Measurements from ENCODE around the gene TEDC1. TPM values are rescaled to one million over a fixed set of nuclear protein-coding genes. Genes with fewer than 3 reads are reported as not detected.

The TEDC1 gene
- total RNA-seq, 1 experiment from 2014 or later: 17.9 TPM

GRCh38 chr14:105500726-105501101, 9.7 kb downstream of the TEDC1 start:
- H3K27me3 Mint-ChIP-seq (ENCODE audit: low read depth): no peaks in the 10 kb centered on the region; the same call in 1 of the 2 replicates
- no peak for DNase-seq (ENCODE audit: low spot score)
- H3K4me3 Mint-ChIP-seq: no peak overlapping the region

GRCh38 chr14:105501504-105502291, 10.7 kb downstream of the TEDC1 start:
- POLR2A ChIA-PET: no interaction called here
- no peak for ATAC-seq
- H3K4me1 Mint-ChIP-seq: no peaks in the 10 kb centered on the region

More at GRCh38 chr14:105500726-105501101, 9.7 kb downstream of the TEDC1 start:
- ChIA-PET CTCF (interaction anchor here (0.7 kb wide), 1 partner anchor 27 kb away, joined by 3 read pairs; no protein-coding TSS in a partner anchor), POLR2A (no interaction called here)
- no peaks in the 10 kb centered on the region for H3K9me3 Mint-ChIP-seq
- TF ChIP-seq CDX4 (CRISPR knock-in tag; IDR thresholded peaks at IDR 0.05; ENCODE audit: borderline replicate concordance): no peak
- no peak for TF ChIP-seq ZNF232 (CRISPR knock-in tag; IDR thresholded peaks at IDR 0.05)
- TF ChIP-seq ZNF317 (CRISPR knock-in tag; IDR thresholded peaks at IDR 0.05; ENCODE audit: borderline replicate concordance, low read depth): no peak
- no peak for TF ChIP-seq E2F1 (CRISPR knock-in tag; IDR thresholded peaks at IDR 0.05)
- TF ChIP-seq IRF2 (CRISPR knock-in tag; IDR thresholded peaks at IDR 0.05; ENCODE audit: borderline replicate concordance, low read depth): no peak
- no peak for TF ChIP-seq GABPB1 (CRISPR knock-in tag; IDR thresholded peaks at IDR 0.05)
- H3K27ac Mint-ChIP-seq: no peak overlapping the region
- no peaks in the 10 kb centered on the region for H3K36me3 Mint-ChIP-seq
- no peaks in the 10 kb centered on the region for H3K4me1 Mint-ChIP-seq
- ATAC-seq: no peak

GRCh38 chr14:105502446-105503295, 11.6 kb downstream of the TEDC1 start:
- H3K27ac Mint-ChIP-seq: no peak overlapping the region
- ChIA-PET POLR2A (no interaction called here), CTCF (interaction anchor here (0.6 kb wide), 1 partner anchor 132 kb away, joined by 4 read pairs; no protein-coding TSS in a partner anchor)
- H3K36me3 Mint-ChIP-seq: no peaks in the 10 kb centered on the region
- ATAC-seq (no peak), DNase-seq (ENCODE audit: low spot score) (no peak)
- H3K9me3 Mint-ChIP-seq: no peaks in the 10 kb centered on the region
- peaks cover 2% of the 10 kb centered on the region for H3K27me3 Mint-ChIP-seq (ENCODE audit: low read depth)
- H3K4me3 Mint-ChIP-seq: no peak overlapping the region
- H3K4me1 Mint-ChIP-seq: no peaks in the 10 kb centered on the region
- TF ChIP-seq ZNF281 (CRISPR knock-in tag; IDR thresholded peaks at IDR 0.05) (no peak), MAX (CRISPR knock-in tag; IDR thresholded peaks at IDR 0.05) (no peak), ETV6 (CRISPR knock-in tag; IDR thresholded peaks at IDR 0.05) (no peak), TEAD1 (CRISPR knock-in tag; IDR thresholded peaks at IDR 0.05) (no peak), FOXK1 (CRISPR knock-in tag; IDR thresholded peaks at IDR 0.05) (no peak)

More at GRCh38 chr14:105501504-105502291, 10.7 kb downstream of the TEDC1 start:
- CTCF ChIA-PET: interaction anchor here (0.6 kb wide), 1 partner anchor 131 kb away, joined by 4 read pairs; no protein-coding TSS in a partner anchor
- no peak for DNase-seq (ENCODE audit: low spot score)
- H3K36me3 Mint-ChIP-seq: no peaks in the 10 kb centered on the region
- H3K27me3 Mint-ChIP-seq (ENCODE audit: low read depth): no peaks in the 10 kb centered on the region; the same call in 1 of the 2 replicates
- H3K27ac Mint-ChIP-seq: no peak overlapping the region
- no peak overlapping the region for H3K4me3 Mint-ChIP-seq
- no peaks in the 10 kb centered on the region for H3K9me3 Mint-ChIP-seq
- no peak for TF ChIP-seq MXD4 (CRISPR knock-in tag; IDR thresholded peaks at IDR 0.05; ENCODE audit: borderline replicate concordance)
- no peak for TF ChIP-seq JUN (CRISPR knock-in tag; IDR thresholded peaks at IDR 0.05)
- TF ChIP-seq ERG (CRISPR knock-in tag; IDR thresholded peaks at IDR 0.05): no peak
- TF ChIP-seq ZBTB43 (CRISPR knock-in tag; IDR thresholded peaks at IDR 0.05): no peak
- TF ChIP-seq PRRX2 (CRISPR knock-in tag; IDR thresholded peaks at IDR 0.05): no peak
- TF ChIP-seq ZBTB21 (CRISPR knock-in tag; IDR thresholded peaks at IDR 0.05; ENCODE audit: borderline replicate concordance): no peak
- TF ChIP-seq NFE2L1 (CRISPR knock-in tag; IDR thresholded peaks at IDR 0.05): no peak
